Kidney epithelial cell (primary cell): ENCODE results near the gene STPG3. TPM values are rescaled to one million over a fixed set of nuclear protein-coding genes. Genes with fewer than 3 reads are reported as not detected.
A peak's percentile ranks its signal among the peaks of the same experiment; 100 is the strongest.

Experiments
- DNase-seq: peaks from one replicate; pipeline ENCODE4 v3.0.0-alpha.2; 2010; ENCODE audit warnings: low read depth
- H3K27me3 ChIP-seq: 2 replicates; pipeline ENCODE4 v1.6.0; 2011; ENCODE audit warnings: low read length; ENCODE audit not compliant: control insufficient read depth, insufficient read depth
- H3K36me3 ChIP-seq: 2 replicates; pipeline ENCODE4 v1.5.1; 2011; ENCODE audit warnings: low read length; ENCODE audit not compliant: control insufficient read depth, insufficient read depth
- H3K4me3 ChIP-seq: 2 replicates; pipeline ENCODE4 v1.5.1; 2011; ENCODE audit warnings: low read depth, mild to moderate bottlenecking, control low read depth, low read length
- total RNA-seq: library from RNA; depleted of rRNA; stranded (reverse); fragments of >200 nt; gene quantifications from 2 replicates; pipeline ENCODE4 v1.2.3, GENCODE V29; 2015
- TF ChIP-seq, protein P1 (sequence below): IDR thresholded peaks from 2 replicates; pipeline ENCODE4 v1.5.1; 2011; ENCODE audit warnings: mild to moderate bottlenecking, moderate library complexity, low read length, control low read depth, inconsistent platforms; ENCODE audit not compliant: insufficient read depth, poor library complexity, severe bottlenecking

STPG3 gene
- total RNA-seq, 1 donor from 2014 or later, result not detected

DNA sequence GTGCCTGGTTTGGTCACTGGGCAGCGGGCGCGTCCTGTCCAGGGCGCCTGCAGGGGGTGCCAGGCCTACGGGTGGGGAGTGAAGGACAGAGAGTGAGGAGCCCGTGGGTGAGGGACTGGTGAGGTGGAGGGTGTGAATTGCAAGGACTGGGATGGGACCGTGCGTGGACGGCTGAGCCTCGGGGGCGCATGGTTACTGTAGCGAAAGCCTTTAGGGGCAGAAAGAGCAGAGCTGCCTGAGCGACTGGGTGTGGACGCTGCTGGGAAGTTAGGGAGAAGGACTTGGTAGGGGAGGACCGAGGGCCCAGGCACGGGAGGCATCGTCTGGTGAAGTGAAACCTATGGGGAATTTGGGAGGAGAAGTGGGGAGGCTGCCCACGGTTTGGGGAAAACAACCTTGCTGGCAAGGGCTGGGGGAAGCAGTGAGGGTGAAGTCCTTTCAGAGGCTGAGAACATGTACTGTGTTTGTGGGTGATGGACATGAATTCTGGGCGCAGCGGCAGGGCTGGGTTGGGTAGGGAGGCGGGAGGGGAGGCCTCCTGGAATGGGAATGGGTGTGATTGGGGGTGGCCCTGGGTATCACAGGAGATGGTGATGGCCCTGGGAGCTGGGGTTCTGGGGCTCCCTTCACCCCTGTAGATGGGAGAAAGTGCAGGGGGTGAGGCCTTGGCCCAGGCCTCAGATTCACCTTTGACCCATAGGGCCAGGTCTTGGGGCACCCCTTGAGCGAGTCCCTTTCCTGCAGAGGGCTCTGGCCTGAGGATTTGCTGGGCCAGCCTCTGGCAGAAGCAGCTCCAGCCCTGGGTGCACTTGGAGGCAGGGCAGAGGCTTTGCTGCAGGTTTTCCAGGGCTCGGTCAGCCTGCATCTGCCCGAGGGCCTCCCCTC is 24.7 kb downstream of the STPG3 start:
- TF ChIP-seq, protein P1, sequence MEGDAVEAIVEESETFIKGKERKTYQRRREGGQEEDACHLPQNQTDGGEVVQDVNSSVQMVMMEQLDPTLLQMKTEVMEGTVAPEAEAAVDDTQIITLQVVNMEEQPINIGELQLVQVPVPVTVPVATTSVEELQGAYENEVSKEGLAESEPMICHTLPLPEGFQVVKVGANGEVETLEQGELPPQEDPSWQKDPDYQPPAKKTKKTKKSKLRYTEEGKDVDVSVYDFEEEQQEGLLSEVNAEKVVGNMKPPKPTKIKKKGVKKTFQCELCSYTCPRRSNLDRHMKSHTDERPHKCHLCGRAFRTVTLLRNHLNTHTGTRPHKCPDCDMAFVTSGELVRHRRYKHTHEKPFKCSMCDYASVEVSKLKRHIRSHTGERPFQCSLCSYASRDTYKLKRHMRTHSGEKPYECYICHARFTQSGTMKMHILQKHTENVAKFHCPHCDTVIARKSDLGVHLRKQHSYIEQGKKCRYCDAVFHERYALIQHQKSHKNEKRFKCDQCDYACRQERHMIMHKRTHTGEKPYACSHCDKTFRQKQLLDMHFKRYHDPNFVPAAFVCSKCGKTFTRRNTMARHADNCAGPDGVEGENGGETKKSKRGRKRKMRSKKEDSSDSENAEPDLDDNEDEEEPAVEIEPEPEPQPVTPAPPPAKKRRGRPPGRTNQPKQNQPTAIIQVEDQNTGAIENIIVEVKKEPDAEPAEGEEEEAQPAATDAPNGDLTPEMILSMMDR, result no peak
- H3K27me3 ChIP-seq, result no peaks in the 10 kb centered on the region
- no peak for DNase-seq
- peaks cover 1% of the 10 kb centered on the region for H3K36me3 ChIP-seq
- H3K4me3 ChIP-seq, result no peak overlapping the region

- Histone ChIP-seq H3K27me3 (no peaks in the 10 kb centered on the region), H3K4me3 (peak overlapping the region; percentile 61), H3K36me3 (peaks cover 1% of the 10 kb centered on the region)
- DNase-seq, result no peak
- TF ChIP-seq, protein P1, result no peak
These were observed 25.6 kb downstream of the STPG3 start for GRCh38 chr9:137276473-137277328.

DNA sequence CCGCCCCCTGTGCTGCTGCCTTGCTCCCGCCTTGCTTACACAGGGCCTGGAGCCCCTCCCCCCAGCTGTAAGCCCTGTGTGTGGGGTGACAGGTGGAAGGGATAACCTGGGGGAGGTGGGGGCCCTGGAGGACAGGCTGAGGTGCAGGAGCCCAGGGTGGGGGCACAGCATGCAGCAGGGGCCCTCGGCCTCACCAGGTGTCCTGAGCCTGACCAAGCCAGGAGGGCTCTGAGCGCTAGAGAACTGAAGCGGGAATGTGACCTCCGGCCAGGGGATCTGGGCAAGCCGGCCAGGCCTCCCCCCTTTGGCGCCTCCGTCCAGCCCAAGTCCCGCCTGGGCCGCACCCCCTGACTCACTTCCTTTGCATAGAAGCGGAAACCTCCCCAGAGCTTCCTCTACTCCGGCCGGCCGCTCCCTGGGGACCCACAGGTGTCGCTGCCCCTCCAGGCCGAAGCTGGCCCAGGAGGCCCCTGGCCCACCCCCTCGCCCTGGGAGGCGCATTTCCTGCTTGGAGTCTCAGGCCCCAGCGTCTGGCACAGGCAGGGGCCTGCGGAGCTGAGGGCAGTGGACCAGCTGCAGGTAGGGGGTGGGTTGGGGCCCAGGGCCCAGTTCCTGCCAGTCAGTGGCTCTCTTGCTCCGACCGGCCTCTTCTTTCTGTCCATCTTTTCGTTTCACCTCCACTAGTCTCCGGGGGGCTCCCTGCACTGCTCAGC is 26.4 kb downstream of the STPG3 start, which contains the start of gene TOR4A:
TSS of gene TOR4A (plus strand) at position 398 of the 713 bp plus-strand sequence. CDS start 964 bp downstream, outside the sequence.
- H3K36me3 ChIP-seq, result peaks cover 1% of the 10 kb centered on the region
- peak; percentile 65 for DNase-seq
- no peaks in the 10 kb centered on the region for H3K27me3 ChIP-seq
- H3K4me3 ChIP-seq, result peak within 1 kb of the TSS; percentile 61
- TF ChIP-seq, protein P1, result peak; percentile 46

- Histone ChIP-seq H3K36me3 (peaks cover 1% of the 10 kb centered on the region), H3K27me3 (no peaks in the 10 kb centered on the region), H3K4me3 (peak overlapping the region; percentile 61)
- TF ChIP-seq, protein P1, result no peak
- DNase-seq, result no peak
These were observed 27.1 kb downstream of the STPG3 start for GRCh38 chr9:137278061-137278701.
